ENCODE results near the gene RIMOC1. TPM values are rescaled to one million over a fixed set of nuclear protein-coding genes. Genes with fewer than 3 reads are reported as not detected.
A peak's percentile ranks its signal among the peaks of the same experiment; 100 is the strongest.

RIMOC1 gene
- total RNA-seq, 1 experiment from 2014 or later = 30.5 TPM

- TF ChIP-seq ZNF532 (CRISPR knock-in tag; IDR thresholded peaks at IDR 0.05; ENCODE audit: borderline replicate concordance) (0 out of 2 replicates have a peak, but pooled peaks have one; percentile 41), NFE2L1 (CRISPR knock-in tag; IDR thresholded peaks at IDR 0.05) (peak; percentile 43; the same call in 1 of the 2 replicates), ESRRA (CRISPR knock-in tag; IDR thresholded peaks at IDR 0.05; ENCODE audit: borderline replicate concordance) (no peak), FOXK1 (CRISPR knock-in tag; IDR thresholded peaks at IDR 0.05) (peak; percentile 75; the same call in 1 of the 2 replicates), NFYB (CRISPR knock-in tag; conservative IDR thresholded peaks at IDR 0.05; ENCODE audit: low read depth) (peak; percentile 80), CREM (CRISPR knock-in tag; IDR thresholded peaks at IDR 0.05) (peak; percentile 51; the same call in 1 of the 2 replicates), ZNF232 (CRISPR knock-in tag; IDR thresholded peaks at IDR 0.05) (peak; percentile 39; the same call in 1 of the 2 replicates), NR1H2 (CRISPR knock-in tag; IDR thresholded peaks at IDR 0.05) (no peak), ZNF219 (CRISPR knock-in tag; IDR thresholded peaks at IDR 0.05; ENCODE audit: borderline replicate concordance) (no peak), MAX (CRISPR knock-in tag; IDR thresholded peaks at IDR 0.05) (peak; percentile 94), EMX1 (CRISPR knock-in tag; IDR thresholded peaks at IDR 0.05) (no peak), CREB1 (CRISPR knock-in tag; IDR thresholded peaks at IDR 0.05) (peak; percentile 8; the same call in 1 of the 2 replicates), ZBTB43 (CRISPR knock-in tag; IDR thresholded peaks at IDR 0.05) (peak; percentile 61; the same call in 1 of the 2 replicates)
- TF ChIP-seq, protein P1, sequence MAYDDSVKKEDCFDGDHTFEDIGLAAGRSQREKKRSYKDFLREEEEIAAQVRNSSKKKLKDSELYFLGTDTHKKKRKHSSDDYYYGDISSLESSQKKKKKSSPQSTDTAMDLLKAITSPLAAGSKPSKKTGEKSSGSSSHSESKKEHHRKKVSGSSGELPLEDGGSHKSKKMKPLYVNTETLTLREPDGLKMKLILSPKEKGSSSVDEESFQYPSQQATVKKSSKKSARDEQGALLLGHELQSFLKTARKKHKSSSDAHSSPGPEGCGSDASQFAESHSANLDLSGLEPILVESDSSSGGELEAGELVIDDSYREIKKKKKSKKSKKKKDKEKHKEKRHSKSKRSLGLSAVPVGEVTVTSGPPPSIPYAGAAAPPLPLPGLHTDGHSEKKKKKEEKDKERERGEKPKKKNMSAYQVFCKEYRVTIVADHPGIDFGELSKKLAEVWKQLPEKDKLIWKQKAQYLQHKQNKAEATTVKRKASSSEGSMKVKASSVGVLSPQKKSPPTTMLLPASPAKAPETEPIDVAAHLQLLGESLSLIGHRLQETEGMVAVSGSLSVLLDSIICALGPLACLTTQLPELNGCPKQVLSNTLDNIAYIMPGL (CRISPR knock-in tag; IDR thresholded peaks at IDR 0.05) = no peak
- TF ChIP-seq, protein P2, sequence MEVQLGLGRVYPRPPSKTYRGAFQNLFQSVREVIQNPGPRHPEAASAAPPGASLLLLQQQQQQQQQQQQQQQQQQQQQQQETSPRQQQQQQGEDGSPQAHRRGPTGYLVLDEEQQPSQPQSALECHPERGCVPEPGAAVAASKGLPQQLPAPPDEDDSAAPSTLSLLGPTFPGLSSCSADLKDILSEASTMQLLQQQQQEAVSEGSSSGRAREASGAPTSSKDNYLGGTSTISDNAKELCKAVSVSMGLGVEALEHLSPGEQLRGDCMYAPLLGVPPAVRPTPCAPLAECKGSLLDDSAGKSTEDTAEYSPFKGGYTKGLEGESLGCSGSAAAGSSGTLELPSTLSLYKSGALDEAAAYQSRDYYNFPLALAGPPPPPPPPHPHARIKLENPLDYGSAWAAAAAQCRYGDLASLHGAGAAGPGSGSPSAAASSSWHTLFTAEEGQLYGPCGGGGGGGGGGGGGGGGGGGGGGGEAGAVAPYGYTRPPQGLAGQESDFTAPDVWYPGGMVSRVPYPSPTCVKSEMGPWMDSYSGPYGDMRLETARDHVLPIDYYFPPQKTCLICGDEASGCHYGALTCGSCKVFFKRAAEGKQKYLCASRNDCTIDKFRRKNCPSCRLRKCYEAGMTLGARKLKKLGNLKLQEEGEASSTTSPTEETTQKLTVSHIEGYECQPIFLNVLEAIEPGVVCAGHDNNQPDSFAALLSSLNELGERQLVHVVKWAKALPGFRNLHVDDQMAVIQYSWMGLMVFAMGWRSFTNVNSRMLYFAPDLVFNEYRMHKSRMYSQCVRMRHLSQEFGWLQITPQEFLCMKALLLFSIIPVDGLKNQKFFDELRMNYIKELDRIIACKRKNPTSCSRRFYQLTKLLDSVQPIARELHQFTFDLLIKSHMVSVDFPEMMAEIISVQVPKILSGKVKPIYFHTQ (CRISPR knock-in tag; IDR thresholded peaks at IDR 0.05) = peak; percentile 69; the same call in 1 of the 2 replicates
These were observed at the start of gene RIMOC1 (continued) for GRCh38 chr5:41903892-41904799.
